GM12865 (cell line): ENCODE measurements around the gene PI3.

ENCODE experiments used
- DNase-seq: peaks from one replicate; pipeline ENCODE4 v3.0.0; 2010; ENCODE audit warnings: low read depth
- H3K4me3 ChIP-seq: 2 replicates; pipeline ENCODE4 v1.5.1; 2011; ENCODE audit warnings: mild to moderate bottlenecking, low read depth, low read length, control low read depth
- TF ChIP-seq, protein P1 (sequence below): IDR thresholded peaks from 2 replicates; pipeline ENCODE4 v1.5.1; 2011; ENCODE audit warnings: low read length, control low read depth, low read depth, inconsistent platforms; ENCODE audit not compliant: insufficient read depth; ENCODE audit errors: missing control alignments

Gene PI3

DNA sequence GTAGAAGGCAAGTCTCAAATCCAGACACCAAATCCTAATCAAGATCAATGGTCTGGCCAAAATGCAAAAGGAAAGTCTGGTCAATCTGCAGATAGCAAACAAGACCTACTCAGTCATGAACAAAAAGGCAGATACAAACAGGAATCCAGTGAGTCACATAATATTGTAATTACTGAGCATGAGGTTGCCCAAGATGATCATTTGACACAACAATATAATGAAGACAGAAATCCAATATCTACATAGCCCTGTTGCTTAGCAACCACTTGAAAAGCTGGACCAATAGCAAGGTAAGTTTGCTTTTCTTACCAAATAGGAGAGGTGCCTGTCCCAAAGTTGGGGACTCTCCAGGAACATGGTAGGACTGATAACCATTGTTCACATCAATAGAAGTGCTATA, 48.4 kb downstream of the PI3 start:
- TF ChIP-seq, protein P1, sequence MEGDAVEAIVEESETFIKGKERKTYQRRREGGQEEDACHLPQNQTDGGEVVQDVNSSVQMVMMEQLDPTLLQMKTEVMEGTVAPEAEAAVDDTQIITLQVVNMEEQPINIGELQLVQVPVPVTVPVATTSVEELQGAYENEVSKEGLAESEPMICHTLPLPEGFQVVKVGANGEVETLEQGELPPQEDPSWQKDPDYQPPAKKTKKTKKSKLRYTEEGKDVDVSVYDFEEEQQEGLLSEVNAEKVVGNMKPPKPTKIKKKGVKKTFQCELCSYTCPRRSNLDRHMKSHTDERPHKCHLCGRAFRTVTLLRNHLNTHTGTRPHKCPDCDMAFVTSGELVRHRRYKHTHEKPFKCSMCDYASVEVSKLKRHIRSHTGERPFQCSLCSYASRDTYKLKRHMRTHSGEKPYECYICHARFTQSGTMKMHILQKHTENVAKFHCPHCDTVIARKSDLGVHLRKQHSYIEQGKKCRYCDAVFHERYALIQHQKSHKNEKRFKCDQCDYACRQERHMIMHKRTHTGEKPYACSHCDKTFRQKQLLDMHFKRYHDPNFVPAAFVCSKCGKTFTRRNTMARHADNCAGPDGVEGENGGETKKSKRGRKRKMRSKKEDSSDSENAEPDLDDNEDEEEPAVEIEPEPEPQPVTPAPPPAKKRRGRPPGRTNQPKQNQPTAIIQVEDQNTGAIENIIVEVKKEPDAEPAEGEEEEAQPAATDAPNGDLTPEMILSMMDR = no peak
- no peak overlapping the region for H3K4me3 ChIP-seq
- no peak for DNase-seq
